G401 (cell line): Measurements from ENCODE around the gene STX16. TPM values are rescaled to one million over a fixed set of nuclear protein-coding genes. Genes with fewer than 3 reads are reported as not detected.

ENCODE experiments used
- DNase-seq: peaks from one replicate; pipeline ENCODE4 v3.0.0-alpha.2; 2015; ENCODE audit warnings: low spot score
- in situ Hi-C: cut with HindIII; loops from 2 replicates; pipeline ENCODE4 v1.10.0; 2016; ENCODE audit warnings: low sequenced_read_pairs, mixed read lengths
- total RNA-seq: library from RNA; depleted of rRNA; stranded (reverse); fragments of >200 nt; shearing (Covaris generic); gene quantifications from 2 replicates; pipeline ENCODE4 v1.2.3, GENCODE V29; 2014

Gene STX16
- total RNA-seq, 1 experiment from 2014 or later: 32.3 TPM

GRCh38 chr20:58649288-58650180 is 1.5 kb upstream of the STX16 start:
- no peak for DNase-seq
- in situ Hi-C loops: no loop called here

GRCh38 chr20:58650181-58650775 is 805 bp upstream of the STX16 start:
- in situ Hi-C loops: no loop called here
- DNase-seq: no peak

GRCh38 chr20:58651559-58651945 is 469 bp downstream of the STX16 start:
- no peak for DNase-seq
- in situ Hi-C loops: no loop called here

- in situ Hi-C loops: no loop called here
Observed at GRCh38 chr20:58651946-58652605, 993 bp downstream of the STX16 start.

GRCh38 chr20:58652606-58653294 is 1.7 kb downstream of the STX16 start:
- in situ Hi-C loops: no loop called here
- no peak for DNase-seq

More at GRCh38 chr20:58651946-58652605, 993 bp downstream of the STX16 start:
- DNase-seq: peak; percentile 41

GRCh38 chr20:58654337-58654736 is 3.3 kb downstream of the STX16 start:
- in situ Hi-C loops: no loop called here

GRCh38 chr20:58655328-58656107 is 4.4 kb downstream of the STX16 start:
- DNase-seq: no peak
- in situ Hi-C loops: no loop called here

More at GRCh38 chr20:58654337-58654736, 3.3 kb downstream of the STX16 start:
- DNase-seq: no peak

GRCh38 chr20:58656831-58657230 is 5.7 kb downstream of the STX16 start:
- in situ Hi-C loops: no loop called here
- no peak for DNase-seq

- no peak for DNase-seq
- in situ Hi-C loops: no loop called here
Observed at GRCh38 chr20:58657262-58657661, 6.2 kb downstream of the STX16 start.

- DNase-seq: no peak
- in situ Hi-C loops: no loop called here
Observed at GRCh38 chr20:58657986-58658385, 6.9 kb downstream of the STX16 start.

GRCh38 chr20:58658760-58659159 is 7.7 kb downstream of the STX16 start:
- in situ Hi-C loops: no loop called here
- DNase-seq: no peak

- in situ Hi-C loops: no loop called here
- DNase-seq: no peak
Observed at GRCh38 chr20:58659841-58660240, 8.8 kb downstream of the STX16 start.

- in situ Hi-C loops: no loop called here
- no peak for DNase-seq
Observed at GRCh38 chr20:58660855-58661597, 9.9 kb downstream of the STX16 start.

- DNase-seq: no peak
- in situ Hi-C loops: no loop called here
Observed at GRCh38 chr20:58661598-58662473, 10.8 kb downstream of the STX16 start.

- in situ Hi-C loops: no loop called here
- DNase-seq: no peak
Observed at GRCh38 chr20:58664331-58664730, 13.2 kb downstream of the STX16 start.

GRCh38 chr20:58664883-58665282 is 13.8 kb downstream of the STX16 start:
- DNase-seq: no peak
- in situ Hi-C loops: no loop called here

GRCh38 chr20:58665606-58666005 is 14.5 kb downstream of the STX16 start:
- in situ Hi-C loops: no loop called here
- peak; percentile 63 for DNase-seq
